ENCODE data around the gene MYL6B.
"Not testable (repeated sequence)": the region's sequence is repeated elsewhere in the genome, so short reads cannot be mapped to it uniquely, and the experiment has no call there.

MYL6B gene

DNA sequence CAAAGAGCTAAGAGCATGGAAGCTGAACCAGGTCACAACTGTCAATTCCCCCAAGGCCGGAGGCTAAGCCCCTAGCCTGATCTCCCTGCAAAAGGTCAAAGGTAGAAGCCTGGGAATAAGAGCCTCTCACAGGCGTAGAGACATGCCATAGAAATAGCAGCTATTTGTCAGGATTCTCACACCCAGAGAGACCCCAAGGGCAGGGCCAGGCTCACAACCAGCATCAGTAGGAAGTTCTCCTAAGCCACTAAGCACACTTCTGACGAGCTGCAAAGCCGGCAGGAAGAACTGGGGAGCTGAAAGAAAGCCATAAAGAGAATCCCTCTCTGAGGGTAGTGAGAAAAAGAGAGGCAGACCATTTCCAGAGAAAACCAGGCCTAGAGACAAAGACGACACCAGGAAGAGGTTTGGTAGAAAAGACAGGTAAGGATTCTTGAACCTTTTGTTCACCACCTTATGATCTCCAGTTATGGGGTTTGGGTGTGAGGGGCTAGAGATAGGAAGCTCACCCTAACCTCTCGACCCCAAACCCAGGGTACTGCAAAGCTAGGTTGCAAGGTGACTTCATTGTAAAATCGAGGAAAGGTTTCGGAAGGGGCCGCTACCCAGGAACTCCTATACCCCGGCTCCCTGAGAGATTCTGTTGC is 35.9 kb downstream of the MYL6B start:
- H3K27ac ChIP-seq: peak overlapping the region; percentile 54 to 92 (median 87); a peak in 21 of 22 replicates

DNA sequence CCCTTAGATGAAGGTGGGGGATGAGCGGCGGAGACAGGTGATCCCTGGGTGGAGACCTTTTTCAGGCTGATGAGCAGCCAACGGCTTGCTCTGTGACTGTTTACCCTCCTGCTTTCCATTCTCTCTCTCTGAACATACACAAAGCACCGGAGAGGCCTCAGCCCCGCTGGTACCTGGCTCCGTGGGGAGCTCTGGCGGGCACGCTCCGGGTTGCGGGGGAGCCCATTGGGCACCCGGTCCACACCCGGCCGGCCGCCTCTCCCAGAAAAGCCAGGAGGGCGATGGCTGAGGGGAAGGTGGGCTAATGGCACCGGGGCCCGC is 36.4 kb downstream of the MYL6B start:
- Histone ChIP-seq H4K20me1 (peaks cover 7 to 40% (median 15%) of the 10 kb centered on the region in 11 experiments; a peak in 15 of 22 replicates), H3K36me3 (peaks cover 30 to 39% (median 37%) of the 10 kb centered on the region in 11 experiments), H3K4me3 (peak overlapping the region; percentile 84 to 95 (median 92)), H3K4me1 (peaks cover 24 to 34% (median 27%) of the 10 kb centered on the region in 10 experiments), H3K27ac (peak overlapping the region; percentile 54 to 92 (median 87); a peak in 21 of 22 replicates), H3K4me2 (peak overlapping the region; percentile 87 to 98 (median 93)), H3K27me3 (no peaks in the 10 kb centered on the region), H3K9me3 (replicated peaks in 1 of 11) (no peaks in the 10 kb centered on the region), H3K9ac (peak overlapping the region; percentile 85 to 95 (median 91))
- no peak for TF ChIP-seq Cebpa-rat (IDR thresholded peaks at IDR 0.05)

More for the DNA sequence above, 35.9 kb downstream of the MYL6B start:
- Histone ChIP-seq H3K4me1 (peaks cover 24 to 34% (median 27%) of the 10 kb centered on the region in 10 experiments), H3K4me3 (peak overlapping the region; percentile 84 to 95 (median 92)), H3K9me3 (replicated peaks in 1 of 11) (no peaks in the 10 kb centered on the region), H3K27me3 (no peaks in the 10 kb centered on the region), H3K4me2 (peak overlapping the region; percentile 87 to 98 (median 93)), H4K20me1 (peaks cover 7 to 40% (median 15%) of the 10 kb centered on the region in 11 experiments; a peak in 15 of 22 replicates), H3K36me3 (peaks cover 35 to 44% (median 41%) of the 10 kb centered on the region in 11 experiments), H3K9ac (peak overlapping the region; percentile 85 to 95 (median 91))
- TF ChIP-seq Cebpa-rat (IDR thresholded peaks at IDR 0.05): no peak

DNA sequence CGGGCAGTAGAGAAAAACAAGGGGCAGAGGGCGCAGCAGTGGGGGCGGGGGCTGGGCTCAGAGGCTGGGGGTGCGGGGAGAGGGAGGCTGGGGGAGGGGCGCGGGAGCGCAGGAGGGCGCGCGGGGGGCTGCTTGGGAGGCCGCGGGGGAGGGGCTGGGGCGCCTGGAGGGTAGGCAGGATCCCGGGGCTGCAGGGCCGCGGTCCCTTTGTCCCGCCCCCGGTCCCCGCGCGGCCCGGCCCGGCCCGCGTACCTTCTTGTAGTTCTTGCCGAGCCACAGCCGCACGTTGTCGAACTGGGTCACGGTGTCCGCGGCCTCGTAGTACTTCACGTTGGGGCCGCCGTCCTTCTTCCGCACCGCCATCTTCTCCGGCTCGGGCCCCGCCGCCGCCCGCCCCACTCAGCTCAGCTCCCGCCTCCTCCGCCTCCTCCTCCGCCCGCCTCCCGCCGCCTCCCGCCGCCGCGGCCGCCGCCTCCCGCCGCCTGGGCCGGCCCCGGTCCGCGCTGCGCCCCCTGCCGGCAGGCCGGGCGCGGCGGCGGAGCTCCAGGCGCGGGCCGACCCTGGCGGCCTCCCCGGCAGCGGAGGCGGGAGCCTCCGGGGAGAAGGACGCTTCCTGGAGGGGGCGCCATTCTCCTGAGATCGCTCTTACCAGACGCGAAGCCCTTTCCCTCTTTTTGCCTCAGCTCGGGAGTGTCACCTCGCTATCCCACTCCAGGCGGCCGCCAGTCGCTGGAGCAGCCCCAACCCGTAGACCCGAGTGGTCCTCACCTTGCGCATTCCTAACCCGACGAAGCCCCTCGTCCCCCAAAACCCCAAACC is 36.9 kb downstream of the MYL6B start, which contains the start of gene SMARCC2:
SMARCC2 (minus strand) TSS at position 385 of the 819 bp plus-strand sequence; CDS start at position 363, 22 bp downstream.
- Histone ChIP-seq H3K9ac (peak within 1 kb of the TSS; percentile 85 to 95 (median 91)), H4K20me1 (peaks cover 7 to 40% (median 15%) of the 10 kb centered on the region in 11 experiments; a peak in 15 of 22 replicates), H3K27ac (peak within 1 kb of the TSS; percentile 69 to 92 (median 87)), H3K4me2 (peak within 1 kb of the TSS; percentile 87 to 98 (median 94)), H3K4me3 (peak within 1 kb of the TSS; percentile 84 to 95 (median 92)), H3K9me3 (replicated peaks in 1 of 11) (no peaks in the 10 kb centered on the region), H3K27me3 (no peaks in the 10 kb centered on the region), H3K36me3 (peaks cover 24 to 33% (median 31%) of the 10 kb centered on the region in 11 experiments), H3K4me1 (peaks cover 24 to 34% (median 27%) of the 10 kb centered on the region in 10 experiments)
- TF ChIP-seq Cebpa-rat (IDR thresholded peaks at IDR 0.05): no peak

DNA sequence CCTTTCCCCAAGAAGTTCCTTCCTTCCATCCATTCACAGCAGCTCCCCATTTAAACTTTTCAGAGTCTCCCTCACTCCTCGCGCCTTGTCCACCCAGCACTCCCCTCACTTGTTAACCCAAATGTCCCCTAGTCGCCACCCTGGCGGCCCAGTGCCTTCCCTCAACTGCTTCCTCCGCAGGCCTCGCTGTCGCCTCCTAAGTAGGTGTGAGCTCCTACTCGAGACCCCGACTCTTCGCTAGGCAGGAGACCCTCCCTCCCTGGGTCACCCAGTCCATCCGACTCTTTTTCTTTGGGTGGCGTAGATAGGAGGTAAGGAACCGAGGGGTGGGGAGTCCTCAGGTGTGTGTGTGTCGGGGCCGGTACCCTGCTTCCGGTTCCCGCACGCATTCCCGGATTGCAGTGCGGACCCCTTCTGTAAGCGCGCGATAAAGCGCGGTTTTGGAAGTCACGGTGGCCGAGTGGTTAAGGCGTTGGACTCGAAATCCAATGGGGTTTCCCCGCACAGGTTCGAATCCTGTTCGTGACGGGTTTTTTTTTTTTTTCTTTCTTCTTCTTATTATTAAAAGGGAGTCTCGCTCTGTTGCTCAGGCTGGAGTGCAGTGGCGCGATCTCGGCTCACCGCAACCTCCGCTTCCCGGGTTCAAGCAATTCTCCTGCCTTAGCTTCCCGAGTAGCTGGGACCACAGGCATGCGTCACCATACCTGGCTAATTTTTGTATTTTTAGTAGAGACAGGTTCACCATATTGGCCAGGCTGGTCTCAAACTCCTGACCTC is 37.7 kb downstream of the MYL6B start:
- no peaks in the 10 kb centered on the region for H3K27me3 ChIP-seq
- no peaks in the 10 kb centered on the region for H3K9me3 ChIP-seq (replicated peaks in 1 of 11)
- H3K4me2 ChIP-seq: peak overlapping the region; percentile 78 to 94 (median 86)
- H3K4me3 ChIP-seq: peak overlapping the region; percentile 84 to 95 (median 92)
- H3K27ac ChIP-seq: peak overlapping the region; percentile 69 to 92 (median 87)
- TF ChIP-seq Cebpa-rat (IDR thresholded peaks at IDR 0.05): no peak
- H3K4me1 ChIP-seq: peaks cover 24 to 34% (median 27%) of the 10 kb centered on the region in 10 experiments
- H4K20me1 ChIP-seq: peaks cover 7 to 36% (median 15%) of the 10 kb centered on the region in 11 experiments; a peak in 15 of 22 replicates
- peak overlapping the region; percentile 85 to 95 (median 91) for H3K9ac ChIP-seq
- H3K36me3 ChIP-seq: peaks cover 16 to 25% (median 23%) of the 10 kb centered on the region in 11 experiments

DNA sequence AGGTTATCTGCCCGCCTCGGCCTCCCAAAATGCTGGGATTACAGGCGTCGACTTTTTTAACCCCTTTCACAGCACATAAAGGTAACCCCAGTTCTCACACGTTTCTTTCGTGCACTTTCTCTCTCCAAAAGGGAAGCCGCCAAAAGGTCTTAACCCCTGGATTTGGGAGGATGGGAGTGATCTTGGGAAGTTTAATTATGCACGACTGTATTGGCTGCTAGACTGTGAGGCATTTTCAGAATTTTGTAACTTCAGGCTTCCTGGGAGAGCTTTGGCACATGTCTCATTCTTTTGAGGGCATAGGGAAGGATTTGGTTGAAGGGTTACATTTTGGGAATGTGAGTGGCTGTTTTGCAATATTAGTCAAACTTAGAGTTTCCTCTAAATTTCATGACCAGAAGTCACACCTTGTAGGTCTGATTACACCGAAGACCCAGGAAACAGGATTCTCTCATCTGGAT is 38.3 kb downstream of the MYL6B start:
- H3K27ac ChIP-seq: peak overlapping the region in 9 of 11 experiments; percentile 69 to 90 (median 87); a peak in 17 of 22 replicates
- H3K4me2 ChIP-seq: peak overlapping the region; percentile 78 to 94 (median 86)
- peak overlapping the region; percentile 85 to 95 (median 91); a peak in 21 of 22 replicates for H3K9ac ChIP-seq

DNA sequence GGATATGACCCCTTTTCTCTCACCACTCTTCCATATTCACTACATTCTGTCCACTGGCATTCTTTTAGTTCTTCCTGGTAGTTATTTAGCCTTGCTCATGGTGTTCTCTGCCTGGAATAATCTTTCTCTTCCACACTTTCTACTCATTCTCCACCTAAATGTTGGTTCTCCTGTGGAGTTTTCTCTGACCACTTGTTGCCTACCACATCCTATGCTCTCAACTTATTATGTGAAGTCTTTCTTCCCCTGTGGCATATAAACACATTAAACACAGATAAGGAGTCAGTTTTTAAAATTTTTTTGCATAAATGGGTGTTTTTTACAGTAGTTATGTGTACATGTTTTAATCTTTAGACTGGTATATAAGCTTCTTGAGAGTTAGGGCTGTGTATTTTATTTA is 40.2 kb downstream of the MYL6B start:
- Histone ChIP-seq H3K9ac (no peak overlapping the region), H3K9me3 (replicated peaks in 1 of 11) (no peaks in the 10 kb centered on the region), H3K36me3 (peaks cover 0 to under 1% (median 0%) of the 10 kb centered on the region in 11 experiments; a peak in 1 of 22 replicates), H3K4me3 (no peak overlapping the region), H3K4me1 (peaks cover 13 to 25% (median 16%) of the 10 kb centered on the region in 10 experiments), H4K20me1 (peaks cover 3 to 12% (median 6%) of the 10 kb centered on the region in 11 experiments; a peak in 12 of 22 replicates), H3K27ac (no peak overlapping the region), H3K4me2 (no peak overlapping the region), H3K27me3 (no peaks in the 10 kb centered on the region)
- no peak for TF ChIP-seq Cebpa-rat (IDR thresholded peaks at IDR 0.05)

More for the DNA sequence above, 38.3 kb downstream of the MYL6B start:
- Histone ChIP-seq H3K4me3 (peak overlapping the region; percentile 84 to 95 (median 92)), H3K4me1 (peaks cover 24 to 34% (median 27%) of the 10 kb centered on the region in 10 experiments), H3K36me3 (peaks cover 10 to 19% (median 17%) of the 10 kb centered on the region in 11 experiments), H3K27me3 (no peaks in the 10 kb centered on the region), H4K20me1 (peaks cover 7 to 30% (median 14%) of the 10 kb centered on the region in 11 experiments; a peak in 14 of 22 replicates), H3K9me3 (replicated peaks in 1 of 11) (no peaks in the 10 kb centered on the region)
- TF ChIP-seq Cebpa-rat (IDR thresholded peaks at IDR 0.05): no peak

DNA sequence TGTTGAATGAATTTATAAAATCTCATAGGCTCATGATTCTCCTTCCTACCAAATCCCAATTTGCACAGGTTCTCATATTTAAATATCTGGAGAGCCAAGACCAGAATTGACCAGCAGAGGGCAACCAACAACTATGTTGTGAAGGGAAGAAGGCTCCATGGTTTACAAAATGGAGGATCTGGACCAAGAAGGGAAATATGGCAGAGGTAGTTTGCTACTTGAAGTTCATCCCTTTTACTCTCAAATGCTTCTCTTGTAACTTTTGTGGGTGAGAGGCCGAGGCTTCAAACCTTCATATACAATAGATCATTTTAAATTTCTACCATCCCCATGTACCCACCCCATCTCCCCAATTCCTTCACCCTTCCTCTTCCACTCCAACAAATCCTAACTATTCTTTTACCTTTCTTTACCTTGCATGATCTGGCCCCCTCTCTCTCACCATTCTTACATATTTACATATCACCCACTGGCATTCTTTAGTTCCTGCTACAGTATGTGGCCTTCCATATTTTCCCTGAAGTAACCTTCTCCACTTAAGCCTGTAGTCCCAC is 40.7 kb downstream of the MYL6B start:
- no peak for TF ChIP-seq Cebpa-rat (IDR thresholded peaks at IDR 0.05)

DNA sequence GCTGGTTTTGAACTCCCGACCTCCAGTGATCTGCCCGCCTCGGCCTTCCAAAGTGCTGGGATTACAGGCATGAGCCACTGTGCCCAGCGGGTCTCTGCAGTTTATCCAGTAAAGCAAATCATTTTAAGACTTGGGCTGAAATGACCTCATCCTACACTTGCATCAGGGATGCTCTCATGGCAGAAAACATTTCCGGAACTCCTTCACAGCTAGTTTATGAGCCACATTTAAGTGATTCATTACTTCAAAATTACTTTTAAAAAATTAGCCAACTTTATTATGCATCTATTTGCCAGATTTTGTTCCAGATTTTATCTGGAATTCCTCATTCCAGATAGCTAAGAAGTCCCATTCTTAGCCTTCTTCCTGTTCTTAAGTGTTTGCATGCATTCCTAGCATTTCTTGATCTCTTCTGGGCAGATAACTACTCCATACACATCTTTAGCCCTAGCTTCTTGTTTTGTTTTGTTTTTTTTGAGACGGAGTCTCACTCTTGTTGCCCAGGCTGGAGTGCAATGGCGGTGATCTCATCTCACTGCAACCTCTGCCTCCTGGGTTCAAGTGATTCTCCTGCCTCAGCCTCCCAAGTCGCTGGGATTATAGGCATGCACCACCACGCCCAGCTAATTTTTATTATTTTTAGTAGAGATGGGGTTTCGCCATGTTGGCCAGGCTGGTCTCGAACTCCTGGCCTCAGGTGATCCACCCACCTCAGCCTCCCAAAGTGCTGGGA is 44.6 kb downstream of the MYL6B start:
- not testable (repeated sequence) for H3K36me3 ChIP-seq; H3K4me2 ChIP-seq; H3K4me3 ChIP-seq; H3K9me3 ChIP-seq (replicated peaks in 1 of 11); H3K27me3 ChIP-seq; H3K27ac ChIP-seq; H4K20me1 ChIP-seq; H3K9ac ChIP-seq; H3K4me1 ChIP-seq

More for the DNA sequence above, 40.7 kb downstream of the MYL6B start:
- H3K27ac ChIP-seq: peak overlapping the region in 3 of 11 experiments; percentile 5 to 18 (median 15); a peak in 1 of 22 replicates
- H3K4me2 ChIP-seq: no peak overlapping the region
- H3K4me1 ChIP-seq: peaks cover 8 to 20% (median 10%) of the 10 kb centered on the region in 10 experiments; a peak in 19 of 20 replicates
- no peak overlapping the region for H3K9ac ChIP-seq
- no peak overlapping the region for H3K4me3 ChIP-seq
- H3K27me3 ChIP-seq: no peaks in the 10 kb centered on the region
- H3K9me3 ChIP-seq (replicated peaks in 1 of 11): no peaks in the 10 kb centered on the region
- peaks cover 0 to 7% (median 1%) of the 10 kb centered on the region in 11 experiments; a peak in 8 of 22 replicates for H4K20me1 ChIP-seq
- no peaks in the 10 kb centered on the region for H3K36me3 ChIP-seq

Measured in BLaER1 treated with 17β-estradiol and CSF1 and Interleukin-3, amounts not matched to agents 10 nM and 100 nM (cell line).